ENCODE results near the gene CNIH3.
"Not testable (repeated sequence)": the region's sequence is repeated elsewhere in the genome, so short reads cannot be mapped to it uniquely, and the experiment has no call there.

CNIH3 gene

GRCh38 chr1:224689374-224689773, 73.3 kb downstream of the CNIH3 start:
- no peak for DNase-seq (ENCODE audit: low read depth in 2 of 2)

GRCh38 chr1:224690576-224690975, 74.5 kb downstream of the CNIH3 start:
- no peak for DNase-seq (ENCODE audit: low read depth in 2 of 2)

GRCh38 chr1:224691148-224691925, 75.2 kb downstream of the CNIH3 start:
- DNase-seq (ENCODE audit: low read depth in 2 of 2) = no peak

- no peak for DNase-seq (ENCODE audit: low read depth in 2 of 2)
These were observed 78.9 kb downstream of the CNIH3 start for GRCh38 chr1:224694969-224695368.

- DNase-seq (ENCODE audit: low read depth in 2 of 2) = no peak
These were observed 79.9 kb downstream of the CNIH3 start for GRCh38 chr1:224696021-224696420.

- no peak for DNase-seq (ENCODE audit: low read depth in 2 of 2)
These were observed 81.0 kb downstream of the CNIH3 start for GRCh38 chr1:224696891-224697765.

- DNase-seq (ENCODE audit: low read depth in 2 of 2) = no peak
These were observed 81.9 kb downstream of the CNIH3 start for GRCh38 chr1:224698015-224698451.

GRCh38 chr1:224700918-224701531, 84.9 kb downstream of the CNIH3 start:
- DNase-seq (ENCODE audit: low read depth in 2 of 2) = no peak

- DNase-seq (ENCODE audit: low read depth in 2 of 2) = no peak
These were observed 87.6 kb downstream of the CNIH3 start for GRCh38 chr1:224703702-224704101.

GRCh38 chr1:224704107-224704735, 88.1 kb downstream of the CNIH3 start:
- DNase-seq (ENCODE audit: low read depth in 2 of 2) = no peak

GRCh38 chr1:224705578-224705977, 89.5 kb downstream of the CNIH3 start:
- DNase-seq (ENCODE audit: low read depth in 2 of 2) = no peak

- no peak for DNase-seq (ENCODE audit: low read depth in 2 of 2)
These were observed 92.0 kb downstream of the CNIH3 start for GRCh38 chr1:224707843-224708725.

GRCh38 chr1:224710196-224710595, 94.1 kb downstream of the CNIH3 start:
- DNase-seq (ENCODE audit: low read depth in 2 of 2) = no peak

GRCh38 chr1:224711231-224711756, 95.2 kb downstream of the CNIH3 start:
- DNase-seq (ENCODE audit: low read depth in 2 of 2) = not testable (repeated sequence)

- DNase-seq (ENCODE audit: low read depth in 2 of 2) = no peak
These were observed 95.8 kb downstream of the CNIH3 start for GRCh38 chr1:224711876-224712275.

- DNase-seq (ENCODE audit: low read depth in 2 of 2) = no peak
These were observed 97.1 kb downstream of the CNIH3 start for GRCh38 chr1:224713228-224713627.

- DNase-seq (ENCODE audit: low read depth in 2 of 2) = no peak
These were observed 98.4 kb downstream of the CNIH3 start for GRCh38 chr1:224714553-224714952.

- DNase-seq (ENCODE audit: low read depth in 2 of 2) = no peak
These were observed 102.4 kb downstream of the CNIH3 start for GRCh38 chr1:224718470-224719053.

- no peak for DNase-seq (ENCODE audit: low read depth in 2 of 2)
These were observed 103.6 kb downstream of the CNIH3 start for GRCh38 chr1:224719716-224720115.

GRCh38 chr1:224720216-224720615, 104.1 kb downstream of the CNIH3 start:
- no peak for DNase-seq (ENCODE audit: low read depth in 2 of 2)
